GM12878 (cell line): Measurements from ENCODE around the gene PPP3CB. TPM values are rescaled to one million over a fixed set of nuclear protein-coding genes. Genes with fewer than 3 reads are reported as not detected.

Source experiments
- ATAC-seq: fragments of 200-7000 bp; cut with Tn5 transposase; 3 replicates; pipeline ENCODE4 v1.9.1; 2020; ENCODE audit warnings: mild to moderate bottlenecking, moderate library complexity
- BruUV-seq: library from RNA; stranded (reverse); fragments of 400-500 nt; replicated peaks from 2 replicates; lab custom pipeline; 2021; lab: Mats Ljungman, UMichigan
- CTCF ChIA-PET: fragments of 300-600 bp; sonication (Branson Sonifier 250); formaldehyde crosslinking; extraction: SDS; loops from one replicate; lab custom pipeline; 2021; ENCODE audit warnings: inconsistent platforms; lab: Yijun Ruan, JAX
- POLR2A ChIA-PET: fragments of 350-600 bp; formaldehyde crosslinking; extraction: SDS; loops from one replicate; lab custom pipeline; 2021; ENCODE audit warnings: inconsistent platforms; lab: Charles Lee
- RAD21 ChIA-PET: fragments of 300-600 bp; sonication (Branson Sonifier 250); formaldehyde crosslinking; loops from one replicate; lab custom pipeline; 2023; ENCODE audit warnings: antibody characterized with exemption; ENCODE audit not compliant: unreplicated experiment; lab: Charles Lee
- SMC1A ChIA-PET: fragments of 300-600 bp; sonication (Branson Sonifier 250); formaldehyde crosslinking; loops from one replicate; lab custom pipeline; 2023; ENCODE audit not compliant: unreplicated experiment, uncharacterized antibody; lab: Charles Lee
- DNase-seq: peaks from one replicate; pipeline ENCODE4 v3.0.0-alpha.2; 2011; ENCODE audit warnings: low read depth, low spot score
- FAIRE-seq: peaks from 3 replicates; lab custom pipeline; 2011; peaks lifted over from hg19 to GRCh38; lab: Jason Lieb, UNC
- H2AFZ ChIP-seq: 2 replicates; pipeline ENCODE4 v1.6.0; 2011; ENCODE audit warnings: low read depth, low read length, control low read depth; ENCODE audit not compliant: control insufficient read depth
- H3K27ac ChIP-seq: 2 replicates; pipeline ENCODE4 v1.5.1; 2011; ENCODE audit warnings: control low read depth; ENCODE audit not compliant: control insufficient read depth, insufficient read depth
- H3K27me3 ChIP-seq, 2 experiments: replicated peaks in 1 of 2; 2 replicates each; pipeline versions ENCODE4 v1.6.0 to v1.6.1; 2011; ENCODE audit warnings: low read length in 1 of 2; ENCODE audit not compliant: control insufficient read depth in 2 of 2, insufficient read depth in 2 of 2
- H3K36me3 ChIP-seq, 2 experiments: 2 replicates each; pipeline ENCODE4 v1.5.1; 2011; ENCODE audit warnings: low read length in 1 of 2; ENCODE audit not compliant: control insufficient read depth in 2 of 2, insufficient read depth in 2 of 2
- H3K4me1 ChIP-seq: 2 replicates; pipeline ENCODE4 v1.6.1; 2011; ENCODE audit warnings: mild to moderate bottlenecking, low read length, moderate library complexity, mixed read lengths; ENCODE audit not compliant: control insufficient read depth, insufficient read depth
- H3K4me2 ChIP-seq: 2 replicates; pipeline ENCODE4 v1.6.0; 2011; ENCODE audit warnings: control low read depth; ENCODE audit not compliant: control insufficient read depth, insufficient read depth
- H3K4me3 ChIP-seq: fragments of 200-600 bp; sonication (generic); 2 replicates; pipeline ENCODE4 v1.5.1; 2016
- H3K79me2 ChIP-seq: 2 replicates; pipeline ENCODE4 v1.6.0; 2011; ENCODE audit warnings: low read length; ENCODE audit not compliant: control insufficient read depth, insufficient read depth
- H3K9ac ChIP-seq: 2 replicates; pipeline ENCODE4 v1.8.0; 2011; ENCODE audit warnings: low read length, control low read depth, mixed read lengths; ENCODE audit not compliant: control insufficient read depth, insufficient read depth
- H3K9me3 ChIP-seq: replicated peaks from 3 replicates; pipeline ENCODE4 v1.5.1; 2011; ENCODE audit warnings: mild to moderate bottlenecking, low read length; ENCODE audit not compliant: control insufficient read depth, insufficient read depth
- H4K20me1 ChIP-seq: 2 replicates; pipeline ENCODE4 v1.6.0; 2011; ENCODE audit not compliant: control insufficient read depth, insufficient read depth
- BCL11A ChIP-seq: IDR thresholded peaks from 2 replicates; pipeline ENCODE4 v1.6.1; 2011; ENCODE audit warnings: low read depth, low read length
- BCLAF1 ChIP-seq: fragments of 450-650 bp; IDR thresholded peaks from 2 replicates; pipeline ENCODE4 v1.6.1; 2017; ENCODE audit warnings: antibody characterized with exemption, mild to moderate bottlenecking, moderate library complexity
- CBX3 ChIP-seq: fragments of 200-600 bp; sonication (generic); IDR thresholded peaks from 2 replicates; pipeline ENCODE4 v1.6.1; 2016; ENCODE audit warnings: low read depth, borderline replicate concordance
- CBX5 ChIP-seq: sonication (generic); IDR thresholded peaks from 2 replicates; pipeline ENCODE4 v1.6.1; 2016; ENCODE audit warnings: low read depth, moderate library complexity, mild to moderate bottlenecking, inconsistent platforms
- EED ChIP-seq: sonication (generic); IDR thresholded peaks from 2 replicates; pipeline ENCODE4 v1.6.1; 2016; ENCODE audit warnings: antibody characterized with exemption, low read depth
- EGR1 ChIP-seq, 2 experiments: IDR thresholded peaks; 1 replicate in 1 of 2; 2 replicates in 1 of 2; pipeline ENCODE4 v1.6.1; 2011 to 2012; ENCODE audit warnings: low read depth in 2 of 2, low read length in 2 of 2, borderline replicate concordance in 1 of 2, mild to moderate bottlenecking in 1 of 2, moderate library complexity in 1 of 2
- FOS ChIP-seq: IDR thresholded peaks from 3 replicates; pipeline ENCODE4 v1.6.1; 2011; ENCODE audit warnings: borderline replicate concordance; ENCODE audit not compliant: insufficient read length; ENCODE audit errors: extremely low read depth
- FOXM1 ChIP-seq: IDR thresholded peaks from 2 replicates; pipeline ENCODE4 v1.6.1; 2012; ENCODE audit warnings: low read depth, mild to moderate bottlenecking, inconsistent platforms, low read length, moderate library complexity
- IKZF2 ChIP-seq, 2 experiments: fragments of 450-650 bp; IDR thresholded peaks; 2 replicates each; pipeline ENCODE4 v1.6.1; 2017; ENCODE audit warnings: mild to moderate bottlenecking in 2 of 2, moderate library complexity in 2 of 2
- IRF5 ChIP-seq: fragments of 450-650 bp; IDR thresholded peaks from 2 replicates; pipeline ENCODE4 v1.6.1; 2017; ENCODE audit warnings: borderline replicate concordance
- LARP7 ChIP-seq: fragments of 450-650 bp; IDR thresholded peaks from 2 replicates; pipeline ENCODE4 v1.6.1; 2017; ENCODE audit warnings: mild to moderate bottlenecking
- MLLT1 ChIP-seq: fragments of 450-650 bp; IDR thresholded peaks from 2 replicates; pipeline ENCODE4 v1.6.1; 2016; ENCODE audit warnings: mild to moderate bottlenecking
- NR2C1 ChIP-seq: fragments of 450-650 bp; IDR thresholded peaks from 2 replicates; pipeline ENCODE4 v1.6.1; 2017; ENCODE audit warnings: antibody characterized with exemption, mild to moderate bottlenecking, moderate library complexity
- NRF1 ChIP-seq: conservative IDR thresholded peaks from 2 replicates; pipeline ENCODE4 v1.6.1; 2011; ENCODE audit warnings: mild to moderate bottlenecking, low read depth, low read length, improper control_type of control experiment
- TARDBP ChIP-seq: IDR thresholded peaks from 2 replicates; pipeline ENCODE4 v1.6.1; 2016; ENCODE audit warnings: borderline replicate concordance
- ZBTB33 ChIP-seq: fragments of 450-650 bp; IDR thresholded peaks from 2 replicates; pipeline ENCODE4 v1.6.1; 2017; ENCODE audit warnings: mild to moderate bottlenecking
- WGBS: methylation state at CpG from one replicate; pipeline ENCODE4 v1.1.6; 2016; ENCODE audit warnings: low lambda C conversion rate; ENCODE audit not compliant: insufficient replicate concordance, insufficient coverage; ENCODE audit errors: missing lambda C conversion rate; 5-methylcytosine and 5-hydroxymethylcytosine counted together
- in situ Hi-C: fragments of 300-500 bp; cut with MboI; formaldehyde crosslinking; loops from 9 replicates; pipeline ENCODE4 v1.14.3; 2018; ENCODE audit warnings: mixed read lengths
- intact Hi-C: fragments of 100-400 bp; cut with micrococcal nuclease; formaldehyde crosslinking; loops from one replicate; pipeline ENCODE4 v1.14.2; 2022; ENCODE audit not compliant: unreplicated experiment
- polyA plus RNA-seq, 11 experiments: library from polyadenylated mRNA; depleted of rRNA in 4 of 11; unstranded in 6 of 11; stranded (reverse) in 5 of 11; fragments of >200 nt; fragmentation: Nextera tagmentation in 4 of 11; fragmentation: Illumina TruSeq in 1 of 11; extraction: Ambion mirVana in 4 of 11; extraction: Trizol in 1 of 11; gene quantifications; 1 replicate in 1 of 11; 2 replicates in 10 of 11; pipeline versions ENCODE4 v1.2.1 to v1.2.3, GENCODE V29; 2011 to 2016; ENCODE audit warnings: inconsistent platforms in 2 of 11, missing spikeins in 2 of 11, low read depth in 1 of 11
- total RNA-seq, 4 experiments: library from RNA; depleted of rRNA in 3 of 4; stranded (reverse); fragments of >200 nt in 3 of 4; fragmentation: Illumina TruSeq in 1 of 4; extraction: Trizol in 1 of 4; gene quantifications; 2 replicates each; pipeline versions ENCODE4 v1.2.1 to v1.2.3, GENCODE V29; 2013 to 2021
- TF ChIP-seq, protein P1 (sequence below): IDR thresholded peaks from 2 replicates; pipeline ENCODE4 v1.6.1; 2011; ENCODE audit warnings: borderline replicate concordance, low read depth, mild to moderate bottlenecking, moderate library complexity, mixed read lengths, low read length; ENCODE audit not compliant: insufficient read depth; ENCODE audit errors: extremely low read length

PPP3CB gene
- total and polyA plus RNA-seq, 10 of the 15 experiments (the other 5 are each of a cell fraction or from before 2014, with no cell fraction given) = 11.4 to 46.4 (median 19.3) TPM

DNA sequence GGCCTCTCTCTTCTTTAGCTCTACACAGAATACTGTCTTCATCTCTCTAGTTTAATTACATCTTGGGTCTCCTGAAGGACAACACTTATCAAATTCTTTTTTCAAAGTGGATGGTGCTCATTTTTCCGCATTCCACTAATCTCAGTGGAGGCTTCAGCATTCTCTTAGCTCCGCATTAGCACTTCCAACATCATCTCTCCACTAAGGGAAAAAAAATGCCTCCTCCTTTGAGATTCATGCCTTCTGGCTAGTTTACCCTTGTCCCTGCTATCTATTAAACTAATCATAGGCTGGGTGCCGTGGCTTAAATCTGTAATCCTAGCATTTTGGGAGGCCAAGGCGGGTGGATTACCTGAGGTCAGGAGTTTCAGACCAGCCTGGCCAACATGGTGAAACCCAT, 9.2 kb downstream of the PPP3CB start:
- peaks cover 14% of the 10 kb centered on the region for H3K79me2 ChIP-seq
- H3K4me1 ChIP-seq = no peaks in the 10 kb centered on the region
- FAIRE-seq (no peak), DNase-seq (no peak), ATAC-seq (no peak)
- no peak overlapping the region for H3K4me3 ChIP-seq
- intact Hi-C loops = no loop called here
- no peak overlapping the region for H3K27ac ChIP-seq
- ChIA-PET SMC1A (no interaction called here), CTCF (no interaction called here), POLR2A (interaction anchor here (0.6 kb wide), 1 partner anchor 75 kb away, joined by 4 read pairs; no protein-coding TSS in a partner anchor), RAD21 (no interaction called here)
- in situ Hi-C loops = no loop called here
- no peak overlapping the region for H2AFZ ChIP-seq
- BruUV-seq = no TSS peak
- peaks cover 0 to 4% of the 10 kb centered on the region in 2 experiments; a peak in 2 of 4 replicates for H3K36me3 ChIP-seq
- no peaks in the 10 kb centered on the region for H4K20me1 ChIP-seq
- H3K9me3 ChIP-seq = no peaks in the 10 kb centered on the region
- no peak overlapping the region for H3K4me2 ChIP-seq
- WGBS = 95% methylated on average over 4 of the region's 4 CpGs
- no peak overlapping the region for H3K9ac ChIP-seq
- no peaks in the 10 kb centered on the region for H3K27me3 ChIP-seq
- TF ChIP-seq TARDBP = no peak
- TF ChIP-seq CBX5 = no peak
- no peak for TF ChIP-seq FOS
- TF ChIP-seq, protein P1, sequence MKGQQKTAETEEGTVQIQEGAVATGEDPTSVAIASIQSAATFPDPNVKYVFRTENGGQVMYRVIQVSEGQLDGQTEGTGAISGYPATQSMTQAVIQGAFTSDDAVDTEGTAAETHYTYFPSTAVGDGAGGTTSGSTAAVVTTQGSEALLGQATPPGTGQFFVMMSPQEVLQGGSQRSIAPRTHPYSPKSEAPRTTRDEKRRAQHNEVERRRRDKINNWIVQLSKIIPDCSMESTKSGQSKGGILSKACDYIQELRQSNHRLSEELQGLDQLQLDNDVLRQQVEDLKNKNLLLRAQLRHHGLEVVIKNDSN = no peak
- no peak for TF ChIP-seq CBX3
- TF ChIP-seq IKZF2 (IDR thresholded peaks at IDR 0.05) = no peak
- TF ChIP-seq ZBTB33 = no peak
- no peak for TF ChIP-seq EED
- TF ChIP-seq LARP7 = no peak
- TF ChIP-seq BCL11A = no peak
- no peak for TF ChIP-seq IRF5
- no peak for TF ChIP-seq NRF1
- no peak for TF ChIP-seq BCLAF1
- no peak for TF ChIP-seq NR2C1
- no peak for TF ChIP-seq FOXM1
- no peak for TF ChIP-seq EGR1 (IDR thresholded peaks at IDR 0.05; ENCODE audit: borderline replicate concordance in 1 of 2, low read depth in 2 of 2, low read length in 2 of 2)
- TF ChIP-seq MLLT1 = no peak
